SH-SY5Y (cell line): Measurements from ENCODE around the gene SLC9A7.

ENCODE experiments used
- GATA2 ChIP-seq: IDR thresholded peaks from 2 replicates; pipeline ENCODE4 v1.6.1; 2011; ENCODE audit warnings: mild to moderate bottlenecking, low read depth, low read length
- GATA3 ChIP-seq: IDR thresholded peaks from 2 replicates; pipeline ENCODE4 v1.6.1; 2011; ENCODE audit warnings: low read depth, mild to moderate bottlenecking, low read length, moderate library complexity

SLC9A7 gene

DNA sequence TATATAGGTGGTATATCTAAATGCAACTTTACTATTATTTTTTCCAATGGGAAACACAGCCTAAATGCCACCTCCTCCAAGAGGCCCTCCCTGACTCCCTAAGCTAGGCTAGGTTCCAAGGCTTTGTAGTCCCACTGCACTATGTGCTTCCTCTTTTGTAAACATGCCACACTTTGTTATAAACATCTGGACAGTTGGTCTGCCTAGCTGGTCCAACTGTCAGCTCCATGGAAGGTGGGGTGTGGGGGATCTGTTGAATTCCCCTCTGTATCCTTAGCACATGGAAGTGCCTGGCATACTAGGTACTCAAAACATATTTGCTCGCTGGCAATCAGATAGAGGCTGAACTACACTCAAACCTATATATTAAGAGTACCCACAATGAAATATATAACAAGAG, 63.4 kb downstream of the SLC9A7 start:
- TF ChIP-seq GATA2 (no peak), GATA3 (no peak)

DNA sequence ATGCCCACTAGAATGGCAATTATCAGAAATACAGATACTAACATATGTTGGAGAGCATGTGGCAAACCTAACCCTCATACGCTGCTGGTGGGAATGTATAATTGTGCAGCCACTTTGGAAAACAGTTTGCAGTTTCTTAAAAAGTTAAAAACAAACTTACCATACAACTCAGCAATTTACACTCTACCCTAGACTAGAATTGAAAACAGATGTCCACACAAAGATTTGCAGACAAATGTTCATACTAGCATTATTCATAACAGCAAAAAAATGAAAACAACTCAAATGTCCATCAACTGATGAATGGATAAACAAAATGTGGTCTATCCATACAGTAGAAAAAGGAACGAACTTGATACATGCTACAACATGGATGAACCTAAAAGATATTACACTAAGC, 64.4 kb downstream of the SLC9A7 start:
- TF ChIP-seq GATA2 (no peak), GATA3 (no peak)

DNA sequence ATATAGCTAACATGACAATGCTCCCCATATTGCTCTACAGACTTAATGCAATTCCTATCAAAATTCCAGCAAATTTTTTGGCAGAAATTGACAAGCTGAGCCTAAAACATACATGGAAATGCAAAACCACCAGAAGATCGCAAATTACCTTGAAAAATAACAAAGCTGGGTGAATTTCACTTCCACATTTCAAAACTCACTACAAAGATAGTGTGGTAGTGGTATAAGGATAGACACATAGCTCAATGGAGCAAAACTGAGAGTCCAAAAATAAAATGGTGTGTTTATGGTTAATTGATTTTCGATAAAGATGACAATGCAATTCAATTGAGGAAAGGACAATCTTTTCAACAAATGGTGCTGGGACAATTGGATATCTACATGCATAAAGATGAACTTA, 65.8 kb downstream of the SLC9A7 start:
- TF ChIP-seq GATA3 = no peak
- TF ChIP-seq GATA2 = no peak

DNA sequence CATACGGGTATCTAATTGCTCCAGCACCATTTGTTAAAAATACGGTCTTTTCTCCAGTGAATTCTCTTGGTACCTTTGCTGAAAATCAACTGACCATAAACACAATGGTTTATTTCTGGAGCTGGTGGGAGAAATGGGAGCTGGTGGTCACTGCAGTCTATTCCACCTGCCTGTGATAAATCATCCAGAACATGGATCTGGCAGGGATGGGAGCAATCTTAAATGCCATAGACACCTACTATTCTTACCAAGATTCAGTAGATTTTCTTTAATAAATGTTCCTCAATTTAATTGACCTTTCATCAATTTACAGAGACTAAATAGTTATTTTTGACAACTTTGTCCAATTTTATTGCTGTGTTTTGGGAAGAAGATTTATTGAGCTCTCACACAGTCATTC, 68.1 kb downstream of the SLC9A7 start:
- no peak for TF ChIP-seq GATA2
- no peak for TF ChIP-seq GATA3

DNA sequence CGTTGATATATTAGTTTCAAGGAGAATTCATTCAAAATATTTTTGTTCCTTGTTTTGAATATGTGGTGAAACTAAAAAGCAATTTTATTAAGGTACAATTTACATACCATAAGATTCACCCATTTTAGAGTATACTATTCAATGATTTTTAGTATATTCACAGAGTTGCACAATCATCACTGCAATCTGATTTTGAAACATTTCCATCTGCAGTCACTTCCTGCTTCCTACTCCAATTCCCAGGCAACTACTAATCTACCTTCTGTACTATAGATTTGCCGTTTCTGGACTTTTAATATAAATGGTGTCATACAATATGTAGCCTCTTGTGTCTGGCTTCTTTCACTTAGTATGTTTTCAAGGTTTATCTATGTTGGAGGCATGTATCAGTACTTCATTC, 71.3 kb downstream of the SLC9A7 start:
- TF ChIP-seq GATA3 (no peak), GATA2 (no peak)

DNA sequence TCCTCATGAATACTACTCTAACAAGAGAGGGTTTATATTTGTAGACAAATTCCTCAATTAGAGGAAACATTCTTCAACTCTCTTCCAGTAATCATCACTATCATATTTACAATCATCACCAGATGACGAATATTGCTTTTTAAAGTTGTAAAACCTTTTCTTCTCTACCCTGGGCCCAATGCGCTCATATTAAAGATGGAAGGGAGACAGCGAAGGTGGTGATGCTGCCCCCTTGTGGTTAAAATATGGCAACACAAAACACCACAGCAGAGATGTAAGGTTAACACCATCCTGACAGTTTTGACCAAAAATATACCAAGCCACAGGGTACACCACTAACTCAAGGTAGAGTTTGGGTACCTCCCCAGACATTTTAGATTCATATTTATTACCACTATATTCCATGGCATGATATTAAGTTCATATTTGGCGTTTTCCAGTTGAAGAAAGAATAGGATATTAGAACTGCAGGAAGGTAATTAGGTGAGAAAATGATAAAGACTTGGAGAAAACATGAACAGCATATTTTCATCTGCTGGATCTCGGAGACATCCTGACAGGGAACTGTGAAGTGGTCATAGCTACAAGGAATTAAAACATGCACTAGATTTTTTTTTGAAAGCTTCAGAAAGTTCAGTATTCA, 72.8 kb downstream of the SLC9A7 start:
- no peak for TF ChIP-seq GATA3
- no peak for TF ChIP-seq GATA2

DNA sequence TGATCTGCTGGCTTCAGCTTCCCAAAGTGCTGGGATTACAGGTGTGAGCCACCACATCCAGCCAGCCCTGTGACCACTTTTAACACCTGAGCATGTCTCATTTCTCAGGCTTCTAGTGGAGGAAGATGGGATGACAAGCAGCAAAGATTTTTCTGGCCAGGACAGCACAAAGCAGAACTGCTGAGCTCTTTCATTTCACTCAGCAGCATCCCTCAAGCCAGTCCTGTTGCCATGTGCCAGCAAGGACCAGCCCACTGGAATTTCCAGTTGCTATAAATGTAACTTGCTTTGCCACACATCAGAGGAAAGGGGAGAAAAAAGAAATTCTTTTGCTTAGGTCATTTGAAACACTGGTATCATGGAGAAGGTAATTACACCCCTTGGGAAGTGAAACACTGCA, 75.9 kb downstream of the SLC9A7 start:
- TF ChIP-seq GATA3 (no peak), GATA2 (no peak)

DNA sequence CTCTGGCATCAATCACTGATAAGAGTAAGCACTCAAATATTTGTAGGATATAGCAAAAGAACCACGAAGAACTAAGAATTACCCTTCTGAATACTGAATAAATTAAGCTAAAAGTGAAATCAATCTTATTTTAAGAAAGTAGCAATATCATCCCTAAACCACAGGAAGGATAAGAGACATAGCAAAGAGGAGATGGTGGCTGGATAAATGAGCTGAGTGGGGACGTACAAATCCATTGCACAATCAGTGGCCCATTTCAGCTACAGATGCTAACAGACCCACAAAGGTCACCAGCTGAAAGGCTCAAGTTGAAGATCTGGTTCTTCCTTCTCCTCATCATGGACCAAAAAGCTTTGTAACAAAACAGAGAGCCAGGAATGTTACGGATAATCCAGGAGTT, 77.1 kb downstream of the SLC9A7 start:
- no peak for TF ChIP-seq GATA3
- no peak for TF ChIP-seq GATA2

DNA sequence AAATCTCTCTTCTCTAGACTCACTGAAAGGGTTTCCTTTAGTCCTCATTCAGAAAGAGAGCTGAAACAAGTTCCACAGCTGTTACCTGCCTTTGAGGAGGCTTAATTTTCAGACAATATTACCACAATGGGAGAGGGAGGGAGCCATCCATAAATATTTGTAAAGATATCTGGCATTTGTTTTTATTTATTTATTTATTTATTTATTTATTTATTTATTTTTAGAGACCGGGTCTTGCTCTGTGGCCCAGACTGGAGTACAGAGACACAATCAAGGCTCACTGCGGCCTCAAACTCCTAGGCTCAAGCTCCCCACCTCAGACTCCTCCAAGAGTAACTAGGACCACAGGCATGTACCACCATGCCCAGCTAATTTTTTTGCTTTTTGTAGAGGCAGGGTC, 80.7 kb downstream of the SLC9A7 start:
- TF ChIP-seq GATA2 (no peak), GATA3 (no peak)

DNA sequence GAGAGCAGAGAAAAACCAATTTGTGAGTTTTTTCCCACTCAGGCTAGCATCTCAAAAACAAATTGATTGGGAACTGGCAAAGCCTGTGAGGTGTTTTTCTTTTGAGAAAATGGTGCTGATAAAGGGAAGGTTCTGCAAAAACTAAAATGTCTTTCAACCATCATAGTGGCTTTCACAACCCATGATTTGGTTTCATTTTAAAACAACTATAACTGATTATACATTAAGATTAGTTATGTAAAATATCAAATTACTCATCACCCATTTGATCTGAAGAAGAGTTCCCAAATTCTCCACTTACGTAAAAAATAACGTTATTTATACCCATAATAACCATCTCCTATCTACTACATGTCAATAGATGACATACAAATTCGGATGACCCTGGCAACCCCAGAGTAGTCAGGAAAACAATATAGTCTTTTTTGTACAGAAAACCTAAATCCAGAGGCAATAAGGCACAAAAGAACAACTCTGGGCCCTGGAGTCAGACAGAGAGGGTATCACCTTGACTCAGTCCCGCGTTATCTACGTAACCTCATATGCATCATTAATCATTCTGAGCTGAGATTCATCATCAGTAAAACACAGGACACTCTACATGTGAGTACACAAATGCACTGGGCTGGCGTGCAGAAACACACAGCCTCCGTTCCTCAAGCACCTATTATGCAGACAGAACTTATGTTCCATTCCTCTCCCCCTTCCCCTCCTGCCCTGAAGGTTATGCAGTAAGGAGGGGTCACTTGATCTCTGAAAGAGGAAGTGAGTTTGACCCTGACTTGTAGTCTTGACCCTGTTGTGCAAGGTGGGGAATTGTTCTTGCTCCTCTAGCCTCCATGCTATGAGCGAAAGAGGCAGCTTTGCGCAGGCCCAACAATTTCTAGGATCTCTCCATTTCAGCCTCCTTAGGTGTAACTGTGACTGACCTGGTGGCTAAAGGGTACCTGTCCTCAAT, 82.2 kb downstream of the SLC9A7 start:
- no peak for TF ChIP-seq GATA3
- TF ChIP-seq GATA2 = no peak

DNA sequence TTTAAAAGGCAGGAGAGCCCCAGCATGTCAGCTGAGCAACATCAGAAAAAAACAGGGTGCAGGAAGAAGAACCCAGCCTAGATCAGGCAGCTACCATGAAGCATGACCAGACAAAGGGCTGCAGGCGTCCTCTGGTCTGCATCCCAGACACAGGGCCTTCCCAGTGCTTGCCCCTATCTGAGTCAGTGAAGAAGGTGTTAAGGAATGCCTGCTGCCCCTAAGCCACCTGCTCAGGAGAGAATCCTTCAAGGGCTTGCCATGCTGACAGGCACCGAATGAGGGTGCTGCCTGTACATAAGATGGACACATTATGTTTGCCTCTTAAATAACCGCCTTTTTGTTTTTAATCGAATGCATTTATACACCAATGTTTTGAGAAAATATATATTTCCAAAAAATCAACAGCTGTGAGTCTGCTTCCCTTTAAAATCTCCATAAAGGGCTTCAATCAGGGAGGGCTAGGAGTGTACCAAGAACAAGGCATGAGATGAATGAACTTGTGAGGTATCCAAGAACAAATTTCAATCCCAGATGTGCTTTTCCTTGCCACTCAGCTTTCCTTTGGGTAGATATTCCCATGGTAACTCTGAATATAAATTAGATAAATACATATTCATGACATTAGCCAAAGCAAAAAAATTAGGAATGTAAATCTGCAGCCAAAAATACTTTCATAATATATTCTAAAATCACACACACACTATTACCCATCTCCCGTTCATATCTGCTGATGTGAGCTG, 85.1 kb downstream of the SLC9A7 start:
- no peak for TF ChIP-seq GATA3
- no peak for TF ChIP-seq GATA2

DNA sequence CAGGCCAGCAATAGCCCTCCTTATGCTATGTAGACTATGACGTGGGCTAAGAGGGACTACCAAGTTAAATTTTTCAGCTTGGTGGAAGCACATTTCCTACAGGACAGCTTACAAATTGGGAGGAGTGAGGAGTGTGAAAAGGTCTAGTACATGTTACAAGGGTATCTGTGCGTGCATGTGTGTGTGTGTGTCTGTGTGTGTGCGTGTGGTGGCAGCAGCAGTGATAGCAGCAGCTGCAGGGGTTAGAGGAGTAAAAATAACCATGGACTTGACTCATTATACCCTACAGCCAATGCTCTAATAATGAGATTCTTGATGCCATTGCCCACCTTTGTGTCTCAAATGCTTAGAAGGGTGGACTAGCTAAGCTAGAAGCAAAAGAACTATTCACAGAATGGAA, 88.6 kb downstream of the SLC9A7 start:
- no peak for TF ChIP-seq GATA2
- TF ChIP-seq GATA3 = no peak

DNA sequence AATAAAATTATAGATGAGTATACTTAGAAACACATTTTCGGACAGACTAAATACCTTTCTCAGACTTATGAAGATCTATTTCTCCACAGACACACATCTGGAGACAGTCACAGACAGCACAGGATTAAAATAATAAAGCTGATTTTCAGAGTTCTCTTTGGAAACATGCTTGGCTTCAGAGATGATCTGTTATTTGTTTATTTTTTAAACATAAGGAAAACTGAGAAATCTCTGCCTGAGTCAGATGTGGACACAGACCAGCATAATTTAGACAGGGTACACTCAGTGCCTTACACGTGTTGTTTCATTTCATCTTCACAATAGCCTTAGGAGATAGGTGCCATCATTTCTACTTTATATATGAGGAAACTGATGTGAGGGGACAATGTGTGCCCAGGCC, 92.1 kb downstream of the SLC9A7 start:
- TF ChIP-seq GATA3 (no peak), GATA2 (no peak)

DNA sequence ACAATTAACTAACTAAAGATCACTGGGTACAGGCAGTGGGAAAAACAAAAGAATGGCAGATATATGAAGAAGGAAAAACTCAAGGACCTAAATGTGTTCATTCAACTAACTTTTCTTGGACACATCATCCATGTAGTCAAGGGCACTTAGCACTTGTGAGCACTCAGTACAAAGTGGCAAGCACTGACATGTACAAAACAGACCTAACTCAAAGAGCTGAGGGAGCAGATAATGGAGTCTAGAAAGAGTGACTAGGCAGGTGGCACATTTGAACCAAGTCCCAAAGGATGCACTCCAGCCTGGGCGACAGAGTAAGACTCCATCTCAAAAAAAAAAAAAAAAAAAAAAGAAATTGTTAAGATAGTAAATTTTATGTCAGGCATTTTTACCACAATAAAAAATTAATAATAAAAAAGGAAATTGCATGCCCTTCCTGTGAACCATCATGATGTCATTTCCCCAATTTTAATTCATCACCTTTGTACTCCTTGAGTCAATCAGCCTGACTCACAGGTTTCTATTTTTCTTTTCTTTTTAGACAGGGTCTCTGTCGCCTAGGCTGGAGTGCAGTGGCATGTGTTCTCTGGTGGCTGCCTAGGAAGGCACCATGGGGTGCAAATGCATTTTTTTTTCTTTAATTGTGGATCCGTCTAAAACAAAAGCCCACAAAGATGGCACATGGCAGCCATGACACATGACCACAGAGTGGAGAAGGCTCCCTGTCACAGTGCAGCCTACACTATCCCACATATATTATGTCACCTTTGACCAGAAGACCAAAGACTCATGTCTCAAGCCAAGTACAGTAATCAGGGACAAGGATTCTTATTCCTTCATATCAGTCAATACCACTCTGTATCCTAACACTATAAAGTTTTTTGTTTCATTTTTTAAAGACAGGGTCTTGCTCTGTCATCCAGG, 93.4 kb downstream of the SLC9A7 start:
- TF ChIP-seq GATA2 (no peak), GATA3 (no peak)
